Measurements from ENCODE around the gene OR13G1. TPM values are rescaled to one million over a fixed set of nuclear protein-coding genes. Genes with fewer than 3 reads are reported as not detected.
"Not testable (repeated sequence)": the region's sequence is repeated elsewhere in the genome, so short reads cannot be mapped to it uniquely, and the experiment has no call there.

The OR13G1 gene, protein sequence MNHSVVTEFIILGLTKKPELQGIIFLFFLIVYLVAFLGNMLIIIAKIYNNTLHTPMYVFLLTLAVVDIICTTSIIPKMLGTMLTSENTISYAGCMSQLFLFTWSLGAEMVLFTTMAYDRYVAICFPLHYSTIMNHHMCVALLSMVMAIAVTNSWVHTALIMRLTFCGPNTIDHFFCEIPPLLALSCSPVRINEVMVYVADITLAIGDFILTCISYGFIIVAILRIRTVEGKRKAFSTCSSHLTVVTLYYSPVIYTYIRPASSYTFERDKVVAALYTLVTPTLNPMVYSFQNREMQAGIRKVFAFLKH
- not detected for total RNA-seq

DNA sequence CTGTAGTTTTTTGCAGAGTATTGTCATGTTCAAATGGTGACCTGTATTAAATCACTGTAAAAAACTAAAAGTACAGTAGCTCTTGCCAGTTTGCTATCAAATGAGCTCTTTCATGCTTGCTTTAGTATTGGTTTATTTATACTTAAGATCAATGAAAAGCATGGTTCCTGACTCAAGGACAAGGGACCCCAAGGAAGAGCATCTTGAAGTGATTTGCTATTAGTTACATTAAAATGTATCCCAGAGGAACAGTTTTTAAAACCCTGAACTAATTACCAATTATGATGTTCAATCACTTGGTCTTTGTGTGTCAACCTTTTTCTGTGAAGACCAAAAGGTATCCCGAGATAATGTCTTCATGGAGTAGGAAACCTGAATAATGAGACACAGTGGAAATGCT, at the start of gene OR13G1:
Gene OR13G1, minus strand, starts transcription at position 101 of the 400 bp plus-strand sequence. CDS start 6,698 bp downstream, outside the sequence.
- no peak for DNase-seq (ENCODE audit: low spot score in 2 of 2)
- Histone ChIP-seq H3K4me3 (no peak within 1 kb of the TSS), H3K4me1 (no peaks in the 10 kb centered on the region), H3K27ac (no peak within 1 kb of the TSS), H3K36me3 (no peaks in the 10 kb centered on the region), H3K27me3 (no peaks in the 10 kb centered on the region), H3K9me3 (no peaks in the 10 kb centered on the region)
- intact Hi-C loops (cut with DNase I) = no loop called here
- TF ChIP-seq, protein P1, sequence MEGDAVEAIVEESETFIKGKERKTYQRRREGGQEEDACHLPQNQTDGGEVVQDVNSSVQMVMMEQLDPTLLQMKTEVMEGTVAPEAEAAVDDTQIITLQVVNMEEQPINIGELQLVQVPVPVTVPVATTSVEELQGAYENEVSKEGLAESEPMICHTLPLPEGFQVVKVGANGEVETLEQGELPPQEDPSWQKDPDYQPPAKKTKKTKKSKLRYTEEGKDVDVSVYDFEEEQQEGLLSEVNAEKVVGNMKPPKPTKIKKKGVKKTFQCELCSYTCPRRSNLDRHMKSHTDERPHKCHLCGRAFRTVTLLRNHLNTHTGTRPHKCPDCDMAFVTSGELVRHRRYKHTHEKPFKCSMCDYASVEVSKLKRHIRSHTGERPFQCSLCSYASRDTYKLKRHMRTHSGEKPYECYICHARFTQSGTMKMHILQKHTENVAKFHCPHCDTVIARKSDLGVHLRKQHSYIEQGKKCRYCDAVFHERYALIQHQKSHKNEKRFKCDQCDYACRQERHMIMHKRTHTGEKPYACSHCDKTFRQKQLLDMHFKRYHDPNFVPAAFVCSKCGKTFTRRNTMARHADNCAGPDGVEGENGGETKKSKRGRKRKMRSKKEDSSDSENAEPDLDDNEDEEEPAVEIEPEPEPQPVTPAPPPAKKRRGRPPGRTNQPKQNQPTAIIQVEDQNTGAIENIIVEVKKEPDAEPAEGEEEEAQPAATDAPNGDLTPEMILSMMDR (IDR thresholded peaks at IDR 0.05) = no peak

DNA sequence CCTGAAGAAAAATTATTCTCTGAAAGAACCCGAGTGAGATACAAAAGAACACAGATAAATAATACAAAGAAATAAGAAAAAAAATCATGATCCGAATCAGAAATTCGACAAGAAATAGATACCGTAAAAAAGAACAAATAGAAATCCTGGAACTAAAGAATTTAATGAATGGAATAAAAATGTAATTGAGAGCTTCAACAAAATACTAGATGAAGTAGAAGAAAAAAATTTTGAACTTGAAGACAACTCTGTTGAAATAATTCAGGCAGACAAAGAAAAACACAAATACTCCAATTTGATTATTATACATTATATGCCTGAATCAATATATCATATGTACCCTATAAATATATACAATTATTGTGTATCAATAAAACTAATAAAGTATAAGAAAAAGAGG, 41.7 kb upstream of the OR13G1 start:
- H3K27ac ChIP-seq = no peak overlapping the region
- intact Hi-C loops (cut with DNase I) = no loop called here
- TF ChIP-seq, protein P1 (IDR thresholded peaks at IDR 0.05) = no peak
- peaks cover 0 to 5% of the 10 kb centered on the region in 2 donors for H3K9me3 ChIP-seq
- no peak overlapping the region for H3K4me3 ChIP-seq
- H3K4me1 ChIP-seq = no peaks in the 10 kb centered on the region
- DNase-seq (ENCODE audit: low spot score in 2 of 2) = no peak
- H3K36me3 ChIP-seq = no peaks in the 10 kb centered on the region
- no peaks in the 10 kb centered on the region for H3K27me3 ChIP-seq

DNA sequence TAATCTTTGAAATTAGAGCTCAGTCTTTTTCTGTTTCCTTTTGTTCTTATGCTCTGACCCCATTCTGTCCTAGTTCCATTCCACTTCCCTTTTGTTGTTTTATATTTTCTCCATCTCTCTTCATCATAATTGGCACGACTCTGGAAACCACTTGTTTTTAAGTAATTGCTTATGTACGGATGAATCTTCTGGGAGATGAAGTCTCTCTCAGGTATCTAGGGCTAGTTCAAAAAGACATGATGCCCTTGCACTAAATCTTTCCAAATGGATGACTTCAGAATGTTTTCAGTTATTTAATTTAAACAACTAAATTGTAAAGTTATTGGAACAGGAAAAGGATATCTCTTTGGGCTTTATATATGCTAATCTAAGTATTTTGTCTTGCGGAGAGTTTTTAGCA, 37.0 kb upstream of the OR13G1 start, which contains the start of gene OR6F1:
Gene OR6F1, minus strand, starts transcription at position 101 of the 400 bp plus-strand sequence. CDS start 3,891 bp downstream, outside the sequence.
- Histone ChIP-seq H3K36me3 (no peaks in the 10 kb centered on the region), H3K4me3 (no peak within 1 kb of the TSS), H3K9me3 (peaks cover 0 to 5% of the 10 kb centered on the region in 2 donors), H3K27me3 (no peaks in the 10 kb centered on the region), H3K4me1 (no peaks in the 10 kb centered on the region), H3K27ac (no peak within 1 kb of the TSS)
- DNase-seq (ENCODE audit: low spot score in 2 of 2) = no peak
- intact Hi-C loops (cut with DNase I) = no loop called here
- TF ChIP-seq, protein P1 (IDR thresholded peaks at IDR 0.05) = no peak

DNA sequence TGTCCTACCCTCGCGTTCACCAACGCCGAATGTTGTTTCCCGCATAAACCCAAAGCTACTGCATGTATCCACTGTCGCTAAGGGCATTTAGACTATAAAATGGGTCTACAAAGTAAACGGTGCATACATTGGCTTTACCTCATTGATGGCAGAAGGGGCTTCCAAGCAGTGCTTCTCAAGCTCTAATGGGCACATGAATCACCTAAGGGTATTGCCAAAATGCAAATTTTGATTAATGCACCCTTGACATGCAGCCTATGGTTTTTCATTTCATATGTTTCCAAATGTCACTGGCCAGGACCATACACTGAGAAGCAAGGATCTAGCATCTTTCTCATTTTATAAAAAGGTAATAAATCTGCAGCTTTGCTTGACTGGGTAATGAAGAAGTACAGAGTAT, 34.2 kb upstream of the OR13G1 start:
- intact Hi-C loops (cut with DNase I) = no loop called here
- Histone ChIP-seq H3K27ac (no peak overlapping the region), H3K27me3 (no peaks in the 10 kb centered on the region), H3K36me3 (no peaks in the 10 kb centered on the region), H3K4me1 (no peaks in the 10 kb centered on the region), H3K9me3 (no peaks in the 10 kb centered on the region), H3K4me3 (no peak overlapping the region)
- no peak for DNase-seq (ENCODE audit: low spot score in 2 of 2)
- TF ChIP-seq, protein P1 (IDR thresholded peaks at IDR 0.05) = no peak

DNA sequence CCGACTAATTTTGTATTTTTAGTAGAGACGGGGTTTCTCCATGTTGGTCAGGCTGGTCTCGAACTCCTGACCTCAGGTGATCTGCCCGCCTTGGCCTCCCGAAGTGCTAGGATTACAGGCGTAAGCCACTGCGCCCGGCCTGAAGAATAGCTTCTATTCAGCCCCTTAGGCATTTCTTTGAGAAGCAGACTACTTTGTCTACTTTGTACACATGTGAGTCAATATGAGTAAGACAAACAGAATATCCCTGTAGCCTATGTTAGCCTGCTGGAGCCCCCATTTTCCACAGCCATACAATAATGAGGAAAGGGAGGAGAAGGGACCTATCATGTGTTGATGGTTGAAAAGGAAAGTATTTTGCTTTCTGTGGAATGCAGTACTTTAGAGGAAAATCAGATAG, 31.1 kb upstream of the OR13G1 start:
- H3K27me3 ChIP-seq; DNase-seq (ENCODE audit: low spot score in 2 of 2); intact Hi-C loops (cut with DNase I); H3K4me1 ChIP-seq; H3K27ac ChIP-seq; H3K4me3 ChIP-seq; H3K9me3 ChIP-seq; H3K36me3 ChIP-seq: not testable (repeated sequence)

DNA sequence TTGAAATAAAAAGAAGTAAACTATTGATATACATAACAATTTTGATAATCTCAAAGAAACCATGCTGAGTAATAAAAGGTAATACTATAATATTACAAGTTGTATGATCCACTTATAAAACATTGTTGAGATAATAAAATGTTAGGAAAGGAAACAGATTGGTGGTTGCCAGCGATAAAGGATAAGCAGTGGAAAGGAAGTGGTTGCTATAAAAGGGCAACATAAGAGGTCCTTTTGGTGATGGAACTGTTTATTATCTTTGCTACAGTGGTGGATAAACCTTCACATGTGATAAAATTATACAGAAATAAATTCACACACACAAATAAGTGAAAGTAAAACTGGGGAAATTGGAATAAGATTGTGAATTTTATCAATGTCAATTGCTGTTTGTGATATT, 21.8 kb upstream of the OR13G1 start:
- no peak for DNase-seq (ENCODE audit: low spot score in 2 of 2)
- Histone ChIP-seq H3K27ac (no peak overlapping the region), H3K27me3 (no peaks in the 10 kb centered on the region), H3K36me3 (no peaks in the 10 kb centered on the region), H3K4me3 (no peak overlapping the region), H3K4me1 (no peaks in the 10 kb centered on the region), H3K9me3 (no peaks in the 10 kb centered on the region)
- TF ChIP-seq, protein P1 (IDR thresholded peaks at IDR 0.05) = no peak
- intact Hi-C loops (cut with DNase I) = no loop called here
